ENCODE measurements around the gene DRAM2.

DNA sequence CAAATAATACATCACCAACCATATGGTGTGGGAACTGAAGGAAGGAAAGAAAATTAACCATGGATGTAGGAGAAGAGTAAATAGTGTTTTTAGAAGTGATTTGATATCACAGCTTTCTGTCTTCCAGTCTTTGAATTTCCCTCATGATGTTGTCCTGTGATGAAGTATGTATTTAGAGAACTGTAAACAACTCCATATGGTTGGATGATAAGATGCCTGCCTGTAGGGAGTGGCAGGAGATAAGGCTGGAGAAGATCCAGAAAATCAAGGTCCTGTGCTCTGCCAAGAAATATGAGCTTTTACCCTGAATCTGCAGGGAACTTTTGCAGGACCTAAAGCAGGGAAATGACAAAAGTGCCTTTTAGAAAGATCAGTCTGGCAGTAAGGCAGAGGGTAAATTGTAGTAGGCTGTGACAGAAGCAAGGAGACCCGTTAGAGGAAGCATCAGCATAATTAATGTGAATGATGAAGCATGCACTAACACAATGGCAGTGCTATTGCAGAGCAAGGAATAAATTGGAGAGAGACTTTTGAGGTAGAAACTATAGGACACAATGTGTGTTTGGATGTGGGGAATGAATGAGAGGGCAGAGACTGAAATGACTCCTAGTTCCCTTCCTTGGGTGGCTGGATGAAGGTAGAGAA, 22.1 kb upstream of the DRAM2 start:
- TF ChIP-seq GABPA (IDR thresholded peaks at IDR 0.05; ENCODE audit: low read depth): no peak
- no peak for TF ChIP-seq EZH2phosphoT487 (IDR thresholded peaks at IDR 0.05; ENCODE audit: borderline replicate concordance, low read depth)
- no peak for TF ChIP-seq CTCF (IDR thresholded peaks at IDR 0.05)
- TF ChIP-seq POLR2AphosphoS5 (IDR thresholded peaks at IDR 0.05; ENCODE audit: low read depth, low read length): no peak
- TF ChIP-seq REST (IDR thresholded peaks at IDR 0.05; ENCODE audit: low read depth, low read length): no peak
- peak; percentile 31 for TF ChIP-seq CHD2 (IDR thresholded peaks at IDR 0.05; ENCODE audit: low read length, partially characterized antibody)
- TF ChIP-seq MAX (IDR thresholded peaks at IDR 0.05; ENCODE audit: low read depth): no peak
- peak; percentile 37 for TF ChIP-seq TCF12 (IDR thresholded peaks at IDR 0.05)
- TF ChIP-seq RFX5 (IDR thresholded peaks at IDR 0.05; ENCODE audit: low read length): 0 out of 2 replicates have a peak, but pooled peaks have one; percentile 25
- TF ChIP-seq FOSL2 (IDR thresholded peaks at IDR 0.05; ENCODE audit: borderline replicate concordance, low read depth): no peak

Measured in SK-N-SH (cell line).